Measurements from ENCODE around the gene COL5A2.

COL5A2 gene

DNA sequence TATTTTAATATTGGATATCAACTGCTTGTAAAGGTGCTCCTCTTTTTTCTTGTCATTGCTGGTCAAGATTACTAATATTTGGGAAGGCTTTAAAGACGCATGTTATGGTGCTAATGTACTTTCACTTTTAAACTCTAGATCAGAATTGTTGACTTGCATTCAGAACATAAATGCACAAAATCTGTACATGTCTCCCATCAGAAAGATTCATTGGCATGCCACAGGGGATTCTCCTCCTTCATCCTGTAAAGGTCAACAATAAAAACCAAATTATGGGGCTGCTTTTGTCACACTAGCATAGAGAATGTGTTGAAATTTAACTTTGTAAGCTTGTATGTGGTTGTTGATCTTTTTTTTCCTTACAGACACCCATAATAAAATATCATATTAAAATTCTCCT lies 167.2 kb downstream of the COL5A2 start:
- Histone ChIP-seq H3K9me3 (ENCODE audit: insufficient read depth, low read depth, low read length) (no peaks in the 10 kb centered on the region), H3K9ac (ENCODE audit: low read depth, low read length) (no peak overlapping the region), H3K36me3 (ENCODE audit: insufficient read depth, low read depth, low read length) (no peaks in the 10 kb centered on the region), H3K27ac (ENCODE audit: low read length) (no peak overlapping the region), H3K27me3 (ENCODE audit: insufficient read depth, low read length) (no peaks in the 10 kb centered on the region), H3K4me1 (ENCODE audit: insufficient read depth, low read length) (peaks cover 2% of the 10 kb centered on the region; the same call in 1 of the 2 replicates), H3K4me3 (ENCODE audit: low read length) (no peak overlapping the region)

DNA sequence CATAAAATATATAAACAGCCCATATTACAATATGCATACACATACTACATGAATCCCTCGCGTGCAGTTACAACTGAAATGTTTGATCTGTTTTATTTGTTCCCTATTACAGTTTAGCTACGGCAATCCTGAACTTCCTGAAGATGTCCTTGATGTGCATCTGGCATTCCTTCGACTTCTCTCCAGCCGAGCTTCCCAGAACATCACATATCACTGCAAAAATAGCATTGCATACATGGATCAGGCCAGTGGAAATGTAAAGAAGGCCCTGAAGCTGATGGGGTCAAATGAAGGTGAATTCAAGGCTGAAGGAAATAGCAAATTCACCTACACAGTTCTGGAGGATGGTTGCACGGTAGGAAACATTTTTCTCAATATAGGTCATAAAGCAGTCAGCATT lies 169.0 kb downstream of the COL5A2 start:
- H3K9ac ChIP-seq (ENCODE audit: low read depth, low read length) = no peak overlapping the region
- H3K4me3 ChIP-seq (ENCODE audit: low read length) = no peak overlapping the region
- H3K9me3 ChIP-seq (ENCODE audit: insufficient read depth, low read depth, low read length) = no peaks in the 10 kb centered on the region
- H3K4me1 ChIP-seq (ENCODE audit: insufficient read depth, low read length) = peaks cover 2% of the 10 kb centered on the region; the same call in 1 of the 2 replicates
- H3K27ac ChIP-seq (ENCODE audit: low read length) = no peak overlapping the region
- H3K27me3 ChIP-seq (ENCODE audit: insufficient read depth, low read length) = no peaks in the 10 kb centered on the region
- H3K36me3 ChIP-seq (ENCODE audit: insufficient read depth, low read depth, low read length) = no peaks in the 10 kb centered on the region

DNA sequence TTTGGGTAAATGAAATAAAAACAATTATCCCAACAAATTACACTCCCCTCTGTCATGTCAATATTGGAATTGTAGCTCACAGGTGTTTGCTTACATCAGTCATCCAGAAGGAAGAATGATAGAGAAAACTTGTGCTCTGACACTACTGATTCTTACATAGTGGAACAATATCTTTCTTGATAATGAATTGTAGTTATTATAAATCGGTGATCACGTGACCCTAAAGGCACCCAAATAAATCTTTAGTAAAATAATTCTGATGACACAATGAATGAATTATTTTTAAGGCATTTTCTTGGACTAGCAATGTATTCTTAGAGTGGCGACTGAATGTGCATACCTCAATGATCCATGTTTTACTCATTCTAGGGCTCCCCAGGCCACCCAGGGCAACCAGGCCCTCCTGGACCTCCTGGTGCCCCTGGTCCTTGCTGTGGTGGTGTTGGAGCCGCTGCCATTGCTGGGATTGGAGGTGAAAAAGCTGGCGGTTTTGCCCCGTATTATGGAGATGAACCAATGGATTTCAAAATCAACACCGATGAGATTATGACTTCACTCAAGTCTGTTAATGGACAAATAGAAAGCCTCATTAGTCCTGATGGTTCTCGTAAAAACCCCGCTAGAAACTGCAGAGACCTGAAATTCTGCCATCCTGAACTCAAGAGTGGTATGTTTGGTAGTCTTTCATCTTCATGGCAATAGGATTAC lies 170.9 kb downstream of the COL5A2 start:
- no peak overlapping the region for H3K9ac ChIP-seq (ENCODE audit: low read depth, low read length)
- no peak overlapping the region for H3K27ac ChIP-seq (ENCODE audit: low read length)
- no peaks in the 10 kb centered on the region for H3K9me3 ChIP-seq (ENCODE audit: insufficient read depth, low read depth, low read length)
- H3K36me3 ChIP-seq (ENCODE audit: insufficient read depth, low read depth, low read length) = no peaks in the 10 kb centered on the region
- no peaks in the 10 kb centered on the region for H3K4me1 ChIP-seq (ENCODE audit: insufficient read depth, low read length)
- H3K4me3 ChIP-seq (ENCODE audit: low read length) = no peak overlapping the region
- no peaks in the 10 kb centered on the region for H3K27me3 ChIP-seq (ENCODE audit: insufficient read depth, low read length)

DNA sequence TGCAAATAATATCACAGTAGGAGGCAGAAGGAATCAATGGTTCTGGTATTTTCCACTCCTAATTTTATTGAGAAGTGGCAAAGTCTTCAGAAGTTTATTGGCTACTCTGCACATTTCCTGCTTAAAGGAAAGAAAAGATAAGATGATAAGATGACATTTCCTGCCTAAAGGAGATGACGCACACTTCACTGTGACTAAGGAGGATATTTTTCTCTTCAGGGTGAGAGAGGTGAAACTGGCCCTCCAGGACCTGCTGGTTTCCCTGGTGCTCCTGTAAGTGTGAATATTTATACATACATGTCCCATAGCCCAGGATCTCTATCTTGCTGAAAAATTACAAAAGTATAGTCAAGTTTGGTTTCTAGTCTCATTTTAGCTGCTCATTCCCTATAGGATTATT lies 177.5 kb downstream of the COL5A2 start:
- H3K9me3 ChIP-seq (ENCODE audit: insufficient read depth, low read depth, low read length) = no peaks in the 10 kb centered on the region
- no peak overlapping the region for H3K9ac ChIP-seq (ENCODE audit: low read depth, low read length)
- H3K4me3 ChIP-seq (ENCODE audit: low read length) = no peak overlapping the region
- no peaks in the 10 kb centered on the region for H3K27me3 ChIP-seq (ENCODE audit: insufficient read depth, low read length)
- H3K36me3 ChIP-seq (ENCODE audit: insufficient read depth, low read depth, low read length) = no peaks in the 10 kb centered on the region
- no peak overlapping the region for H3K27ac ChIP-seq (ENCODE audit: low read length)
- no peaks in the 10 kb centered on the region for H3K4me1 ChIP-seq (ENCODE audit: insufficient read depth, low read length)

DNA sequence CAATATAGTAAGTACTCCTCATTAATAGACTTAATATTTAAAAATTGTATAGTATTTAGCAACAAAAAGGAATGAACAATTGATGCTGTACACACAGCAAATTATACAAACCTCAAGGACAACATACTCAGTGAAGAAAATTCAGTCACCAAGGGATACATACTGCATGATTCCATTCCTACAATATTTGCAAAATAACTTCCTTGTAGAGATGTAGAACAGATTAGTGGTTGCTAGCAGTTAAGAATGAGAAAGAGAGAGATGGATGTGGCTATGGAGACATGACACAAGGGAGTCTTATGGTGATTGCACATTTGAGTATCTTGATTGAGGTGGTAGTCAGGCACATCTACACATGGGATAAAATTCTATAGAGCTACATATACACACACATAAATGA lies 179.3 kb downstream of the COL5A2 start:
- H3K4me1 ChIP-seq (ENCODE audit: insufficient read depth, low read length) = no peaks in the 10 kb centered on the region
- no peaks in the 10 kb centered on the region for H3K9me3 ChIP-seq (ENCODE audit: insufficient read depth, low read depth, low read length)
- H3K4me3 ChIP-seq (ENCODE audit: low read length) = no peak overlapping the region
- H3K27me3 ChIP-seq (ENCODE audit: insufficient read depth, low read length) = no peaks in the 10 kb centered on the region
- no peaks in the 10 kb centered on the region for H3K36me3 ChIP-seq (ENCODE audit: insufficient read depth, low read depth, low read length)
- no peak overlapping the region for H3K27ac ChIP-seq (ENCODE audit: low read length)
- H3K9ac ChIP-seq (ENCODE audit: low read depth, low read length) = no peak overlapping the region

DNA sequence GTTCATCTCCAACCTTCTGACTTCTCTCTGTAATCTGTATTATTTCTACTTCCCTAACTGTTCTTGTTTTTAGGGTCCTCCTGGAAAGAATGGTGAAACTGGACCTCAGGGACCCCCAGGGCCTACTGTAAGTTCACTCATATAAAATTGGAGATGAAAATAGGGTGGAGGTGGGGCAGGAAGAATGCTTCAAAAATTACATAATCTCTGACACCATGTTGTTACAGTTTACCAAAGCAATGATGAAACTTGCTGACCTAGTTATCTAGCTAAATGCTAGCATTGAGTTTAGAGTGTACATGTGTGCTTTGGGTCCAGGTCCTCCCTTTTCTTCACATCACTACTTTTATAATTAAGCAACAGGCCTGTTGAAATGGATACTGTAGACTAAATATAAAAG lies 182.3 kb downstream of the COL5A2 start:
- Histone ChIP-seq H3K9me3 (ENCODE audit: insufficient read depth, low read depth, low read length) (no peaks in the 10 kb centered on the region), H3K36me3 (ENCODE audit: insufficient read depth, low read depth, low read length) (no peaks in the 10 kb centered on the region), H3K4me3 (ENCODE audit: low read length) (no peak overlapping the region), H3K9ac (ENCODE audit: low read depth, low read length) (no peak overlapping the region), H3K27me3 (ENCODE audit: insufficient read depth, low read length) (no peaks in the 10 kb centered on the region), H3K27ac (ENCODE audit: low read length) (no peak overlapping the region), H3K4me1 (ENCODE audit: insufficient read depth, low read length) (no peaks in the 10 kb centered on the region)

DNA sequence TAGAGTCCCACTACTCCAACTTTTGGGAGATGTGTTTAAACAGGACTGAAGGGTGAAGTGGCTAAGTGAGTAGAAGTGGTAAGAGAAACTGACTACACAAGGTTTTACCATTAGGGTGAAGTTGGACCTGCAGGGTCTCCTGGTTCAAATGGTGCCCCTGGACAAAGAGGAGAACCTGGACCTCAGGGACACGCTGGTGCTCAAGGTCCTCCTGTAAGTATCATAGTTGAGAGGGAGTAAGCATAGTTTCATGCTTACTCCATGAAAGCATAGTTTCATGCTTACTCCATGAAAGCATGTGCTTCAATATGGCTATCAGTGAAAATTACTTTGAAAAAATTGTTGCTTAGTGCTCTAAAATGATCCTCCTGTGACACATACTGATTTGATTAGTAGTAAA lies 186.3 kb downstream of the COL5A2 start:
- H3K27me3 ChIP-seq (ENCODE audit: insufficient read depth, low read length) = no peaks in the 10 kb centered on the region
- H3K36me3 ChIP-seq (ENCODE audit: insufficient read depth, low read depth, low read length) = no peaks in the 10 kb centered on the region
- no peaks in the 10 kb centered on the region for H3K4me1 ChIP-seq (ENCODE audit: insufficient read depth, low read length)
- H3K9me3 ChIP-seq (ENCODE audit: insufficient read depth, low read depth, low read length) = no peaks in the 10 kb centered on the region
- no peak overlapping the region for H3K4me3 ChIP-seq (ENCODE audit: low read length)
- no peak overlapping the region for H3K9ac ChIP-seq (ENCODE audit: low read depth, low read length)
- no peak overlapping the region for H3K27ac ChIP-seq (ENCODE audit: low read length)

DNA sequence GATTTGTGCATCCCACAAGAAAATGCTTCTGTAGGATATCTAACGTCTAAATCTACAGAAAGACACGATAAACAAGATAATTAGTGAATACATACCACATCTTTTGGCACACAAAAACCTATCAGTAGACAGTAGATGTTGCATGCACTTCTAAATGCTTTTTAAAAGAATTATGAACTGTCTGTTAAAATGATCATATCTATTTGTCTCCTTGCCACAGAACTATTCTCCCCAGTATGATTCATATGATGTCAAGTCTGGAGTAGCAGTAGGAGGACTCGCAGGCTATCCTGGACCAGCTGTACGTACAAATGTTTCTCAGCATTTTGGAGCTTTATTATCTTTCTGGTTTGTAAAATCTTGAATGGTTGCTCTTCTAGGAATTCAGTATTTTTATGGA lies 192.7 kb downstream of the COL5A2 start:
- Histone ChIP-seq H3K9ac (ENCODE audit: low read depth, low read length) (no peak overlapping the region), H3K4me3 (ENCODE audit: low read length) (no peak overlapping the region), H3K9me3 (ENCODE audit: insufficient read depth, low read depth, low read length) (no peaks in the 10 kb centered on the region), H3K27ac (ENCODE audit: low read length) (no peak overlapping the region), H3K27me3 (ENCODE audit: insufficient read depth, low read length) (no peaks in the 10 kb centered on the region), H3K36me3 (ENCODE audit: insufficient read depth, low read depth, low read length) (no peaks in the 10 kb centered on the region), H3K4me1 (ENCODE audit: insufficient read depth, low read length) (no peaks in the 10 kb centered on the region)

DNA sequence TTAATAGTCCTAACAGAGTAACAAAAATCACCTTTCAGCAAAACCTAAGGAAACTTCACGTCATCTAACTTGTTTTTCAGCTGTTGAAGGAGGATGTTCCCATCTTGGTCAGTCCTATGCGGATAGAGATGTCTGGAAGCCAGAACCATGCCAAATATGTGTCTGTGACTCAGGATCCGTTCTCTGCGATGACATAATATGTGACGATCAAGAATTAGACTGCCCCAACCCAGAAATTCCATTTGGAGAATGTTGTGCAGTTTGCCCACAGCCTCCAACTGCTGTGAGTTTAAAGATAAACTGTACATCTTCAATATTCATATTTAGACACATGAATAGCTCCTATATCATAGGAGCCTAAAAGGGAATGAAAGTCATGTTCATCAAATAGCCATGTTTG lies 194.9 kb downstream of the COL5A2 start:
- H3K9ac ChIP-seq (ENCODE audit: low read depth, low read length) = no peak overlapping the region
- no peaks in the 10 kb centered on the region for H3K36me3 ChIP-seq (ENCODE audit: insufficient read depth, low read depth, low read length)
- H3K4me1 ChIP-seq (ENCODE audit: insufficient read depth, low read length) = no peaks in the 10 kb centered on the region
- H3K27me3 ChIP-seq (ENCODE audit: insufficient read depth, low read length) = no peaks in the 10 kb centered on the region
- no peak overlapping the region for H3K4me3 ChIP-seq (ENCODE audit: low read length)
- H3K27ac ChIP-seq (ENCODE audit: low read length) = no peak overlapping the region
- H3K9me3 ChIP-seq (ENCODE audit: insufficient read depth, low read depth, low read length) = no peaks in the 10 kb centered on the region

DNA sequence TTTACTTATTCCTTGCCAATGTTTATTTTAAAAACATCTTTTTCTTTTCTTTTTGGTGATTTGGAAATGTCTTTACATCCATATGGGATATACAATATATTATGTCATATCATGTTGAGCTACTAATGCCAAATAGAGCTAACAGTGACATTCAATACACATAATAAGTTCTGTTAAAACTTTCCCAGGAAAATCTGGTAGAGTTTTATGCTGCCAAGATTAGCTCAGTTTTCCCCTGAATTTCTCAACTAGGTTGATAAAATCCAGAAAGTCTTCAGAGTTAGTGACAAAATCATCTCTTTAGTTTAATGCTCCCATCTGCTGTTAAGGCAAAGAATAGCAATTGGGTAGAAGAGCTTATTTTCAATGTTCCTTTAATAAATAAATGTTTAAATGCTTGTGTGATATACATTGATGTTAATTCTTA lies 195.5 kb downstream of the COL5A2 start:
- Histone ChIP-seq H3K4me3 (ENCODE audit: low read length) (no peak overlapping the region), H3K27me3 (ENCODE audit: insufficient read depth, low read length) (no peaks in the 10 kb centered on the region), H3K4me1 (ENCODE audit: insufficient read depth, low read length) (no peaks in the 10 kb centered on the region), H3K27ac (ENCODE audit: low read length) (no peak overlapping the region), H3K9ac (ENCODE audit: low read depth, low read length) (no peak overlapping the region), H3K36me3 (ENCODE audit: insufficient read depth, low read depth, low read length) (no peaks in the 10 kb centered on the region), H3K9me3 (ENCODE audit: insufficient read depth, low read depth, low read length) (no peaks in the 10 kb centered on the region)

DNA sequence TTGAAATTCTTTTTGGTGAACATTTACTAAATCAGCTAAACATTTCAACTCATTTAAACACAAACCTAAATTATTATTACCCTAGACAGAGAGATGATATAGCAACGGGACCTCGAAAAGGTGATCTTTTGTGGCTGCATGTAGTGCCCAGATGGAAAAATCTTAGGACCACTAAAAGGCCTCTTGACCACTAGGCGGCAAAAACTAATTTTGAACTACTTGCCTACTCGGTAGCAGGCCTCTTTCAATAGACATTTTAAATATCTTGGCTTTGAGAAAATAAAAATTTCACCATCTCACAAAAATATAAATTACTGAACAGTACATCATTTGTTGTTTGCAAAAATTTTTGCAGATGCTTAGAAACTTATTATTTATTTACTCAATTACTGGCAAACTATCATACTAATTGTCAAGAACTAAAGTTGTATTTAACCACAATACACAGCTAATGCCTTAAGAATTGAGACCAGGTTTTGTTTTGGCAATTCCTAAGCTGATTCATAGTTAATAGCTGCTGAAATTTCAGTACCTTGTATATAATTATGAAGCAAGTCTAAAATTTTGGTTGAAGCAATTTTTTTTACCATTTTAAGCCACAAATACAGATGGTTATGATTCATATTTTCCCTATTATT lies 196.0 kb downstream of the COL5A2 start:
- Histone ChIP-seq H3K9ac (ENCODE audit: low read depth, low read length) (no peak overlapping the region), H3K27ac (ENCODE audit: low read length) (no peak overlapping the region), H3K27me3 (ENCODE audit: insufficient read depth, low read length) (no peaks in the 10 kb centered on the region), H3K36me3 (ENCODE audit: insufficient read depth, low read depth, low read length) (no peaks in the 10 kb centered on the region), H3K4me1 (ENCODE audit: insufficient read depth, low read length) (no peaks in the 10 kb centered on the region), H3K4me3 (ENCODE audit: low read length) (no peak overlapping the region), H3K9me3 (ENCODE audit: insufficient read depth, low read depth, low read length) (no peaks in the 10 kb centered on the region)
